ENCODE measurements around the gene REXO1.

REXO1 gene

GRCh38 chr19:1873524-1874473, 25.5 kb upstream of the REXO1 start:
- POLR2A ChIA-PET (ENCODE audit: low non-redundant PET), result interaction anchor here (0.7 kb wide), 1 partner anchor 68 kb away, joined by 16 read pairs; no protein-coding TSS in a partner anchor

DNA sequence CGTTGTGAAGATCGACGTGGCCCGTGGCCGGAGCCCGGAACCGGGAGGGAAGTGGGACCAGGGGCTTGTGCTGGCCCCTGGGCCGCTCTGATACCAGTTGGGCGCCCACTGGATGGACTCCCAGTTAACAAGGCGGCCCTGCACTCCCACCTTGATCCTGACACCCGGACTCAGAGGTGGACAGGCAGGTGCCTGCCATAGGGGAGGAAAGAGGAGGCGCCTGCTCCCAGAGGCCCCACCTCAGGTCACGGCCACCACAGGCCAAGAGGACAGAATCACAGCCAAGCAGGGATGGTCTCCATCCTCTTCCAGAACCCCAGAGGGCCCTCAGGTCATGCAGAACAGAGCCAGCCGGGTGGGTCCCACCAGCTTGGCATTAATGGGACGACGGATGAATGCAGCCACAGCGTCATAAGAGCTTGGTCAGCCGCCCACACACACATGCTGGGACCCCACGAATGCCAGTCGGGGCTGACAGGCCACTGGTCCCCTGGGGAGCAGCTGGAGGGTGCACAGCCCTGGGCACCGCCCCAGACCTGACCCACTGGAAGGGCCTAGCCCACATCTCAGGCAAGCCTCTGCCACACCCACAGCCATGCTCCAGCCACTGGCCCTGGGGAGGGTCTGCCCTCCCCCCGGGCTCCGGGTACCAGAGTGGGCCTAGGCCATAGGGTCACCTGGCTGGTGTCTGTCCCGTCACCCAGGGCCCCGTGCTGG, 24.7 kb upstream of the REXO1 start:
- H3K27ac ChIP-seq, result peak overlapping the region; percentile 88
- CTCF ChIA-PET, result no interaction called here
- no peak for DNase-seq (ENCODE audit: low spot score)
- POLR2A ChIA-PET (ENCODE audit: low non-redundant PET), result no interaction called here
- TF ChIP-seq, protein P1, sequence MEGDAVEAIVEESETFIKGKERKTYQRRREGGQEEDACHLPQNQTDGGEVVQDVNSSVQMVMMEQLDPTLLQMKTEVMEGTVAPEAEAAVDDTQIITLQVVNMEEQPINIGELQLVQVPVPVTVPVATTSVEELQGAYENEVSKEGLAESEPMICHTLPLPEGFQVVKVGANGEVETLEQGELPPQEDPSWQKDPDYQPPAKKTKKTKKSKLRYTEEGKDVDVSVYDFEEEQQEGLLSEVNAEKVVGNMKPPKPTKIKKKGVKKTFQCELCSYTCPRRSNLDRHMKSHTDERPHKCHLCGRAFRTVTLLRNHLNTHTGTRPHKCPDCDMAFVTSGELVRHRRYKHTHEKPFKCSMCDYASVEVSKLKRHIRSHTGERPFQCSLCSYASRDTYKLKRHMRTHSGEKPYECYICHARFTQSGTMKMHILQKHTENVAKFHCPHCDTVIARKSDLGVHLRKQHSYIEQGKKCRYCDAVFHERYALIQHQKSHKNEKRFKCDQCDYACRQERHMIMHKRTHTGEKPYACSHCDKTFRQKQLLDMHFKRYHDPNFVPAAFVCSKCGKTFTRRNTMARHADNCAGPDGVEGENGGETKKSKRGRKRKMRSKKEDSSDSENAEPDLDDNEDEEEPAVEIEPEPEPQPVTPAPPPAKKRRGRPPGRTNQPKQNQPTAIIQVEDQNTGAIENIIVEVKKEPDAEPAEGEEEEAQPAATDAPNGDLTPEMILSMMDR (conservative IDR thresholded peaks at IDR 0.05; ENCODE audit: low read depth), result no peak

More at GRCh38 chr19:1873524-1874473, 25.5 kb upstream of the REXO1 start:
- DNase-seq (ENCODE audit: low spot score), result no peak
- H3K27ac ChIP-seq, result peak overlapping the region; percentile 88
- CTCF ChIA-PET, result interaction anchor here (1.1 kb wide), 1 partner anchor 56 kb away, joined by 3 read pairs; no protein-coding TSS in a partner anchor
- TF ChIP-seq, protein P1 (conservative IDR thresholded peaks at IDR 0.05; ENCODE audit: low read depth), result no peak

DNA sequence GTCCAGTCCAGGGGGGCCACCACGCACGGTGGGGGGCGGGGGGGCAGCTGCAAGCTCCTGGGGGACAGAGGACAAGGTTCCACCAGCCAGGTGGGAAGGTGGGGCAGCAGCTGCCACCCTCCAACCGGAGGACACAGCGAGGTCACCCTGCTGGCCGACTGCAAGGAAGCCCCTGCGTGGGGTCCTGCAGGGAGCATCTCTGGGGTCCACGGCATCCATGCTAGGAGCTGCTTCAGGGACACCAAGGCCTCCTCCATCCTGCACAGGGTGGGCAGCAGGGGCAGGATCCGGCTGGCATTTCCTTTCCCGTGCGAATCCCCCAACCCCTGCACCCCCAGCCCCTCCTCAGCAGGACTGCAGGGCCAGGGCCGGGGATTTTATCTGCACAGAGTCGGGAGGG, 23.3 kb upstream of the REXO1 start:
- peak overlapping the region; percentile 88 for H3K27ac ChIP-seq
- CTCF ChIA-PET, result interaction anchor here (0.7 kb wide), 1 partner anchor 176 kb away, joined by 3 read pairs; no protein-coding TSS in a partner anchor
- TF ChIP-seq, protein P1 (conservative IDR thresholded peaks at IDR 0.05; ENCODE audit: low read depth), result no peak
- POLR2A ChIA-PET (ENCODE audit: low non-redundant PET), result no interaction called here
- no peak for DNase-seq (ENCODE audit: low spot score)

DNA sequence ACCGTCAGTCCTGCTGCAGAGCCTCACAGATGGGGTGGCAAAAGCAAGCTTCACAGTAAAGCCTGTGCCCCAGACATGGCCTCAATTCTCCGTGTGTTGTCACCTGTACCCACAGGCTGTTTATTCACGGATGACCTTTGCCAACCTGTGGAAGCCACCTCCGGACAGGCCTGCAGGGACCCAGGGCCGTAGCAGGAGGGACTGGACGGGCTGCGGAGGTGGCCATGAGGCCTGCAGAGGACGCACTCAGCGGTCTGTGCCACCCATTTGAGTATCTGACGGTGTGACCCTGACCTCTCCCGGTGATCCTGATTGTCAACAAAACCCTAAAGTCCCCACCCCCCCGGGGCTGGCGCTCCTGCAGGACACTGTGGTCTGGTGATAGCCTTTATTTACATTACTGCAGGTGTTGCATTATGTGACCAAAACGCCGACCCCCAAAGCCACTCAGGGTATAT, 22.9 kb upstream of the REXO1 start:
- peak overlapping the region; percentile 33 for H3K27ac ChIP-seq
- POLR2A ChIA-PET (ENCODE audit: low non-redundant PET), result no interaction called here
- CTCF ChIA-PET, result no interaction called here
- DNase-seq (ENCODE audit: low spot score), result no peak
- TF ChIP-seq, protein P1 (conservative IDR thresholded peaks at IDR 0.05; ENCODE audit: low read depth), result no peak

- TF ChIP-seq, protein P1 (conservative IDR thresholded peaks at IDR 0.05; ENCODE audit: low read depth), result no peak
- POLR2A ChIA-PET (ENCODE audit: low non-redundant PET), result no interaction called here
- CTCF ChIA-PET, result no interaction called here
- H3K27ac ChIP-seq, result peak overlapping the region; percentile 33
- no peak for DNase-seq (ENCODE audit: low spot score)
Measured at GRCh38 chr19:1868971-1869370, 20.7 kb upstream of the REXO1 start.

GRCh38 chr19:1867349-1867724, 19.1 kb upstream of the REXO1 start:
- ChIA-PET POLR2A (ENCODE audit: low non-redundant PET) (no interaction called here), CTCF (no interaction called here)
- no peak for DNase-seq (ENCODE audit: low spot score)
- H3K27ac ChIP-seq, result peak overlapping the region; percentile 98
- TF ChIP-seq, protein P1 (conservative IDR thresholded peaks at IDR 0.05; ENCODE audit: low read depth), result no peak

All from RWPE1 (cell line).